MM.1S (cell line): ENCODE results near the gene ITGA11.

Experiments used
- CTCF ChIP-seq: fragments of 300-600 bp; sonication (generic); IDR thresholded peaks from 2 replicates; pipeline ENCODE4 v1.5.1; 2016; ENCODE audit warnings: antibody characterized with exemption, low read length, mixed read lengths
- EZH2 ChIP-seq: fragments of 300-600 bp; sonication (generic); optimal IDR thresholded peaks from 2 replicates; pipeline ENCODE3; 2017; ENCODE audit warnings: low read depth, mild to moderate bottlenecking, antibody characterized with exemption, low read length, mixed read lengths
- EZH2phosphoT487 ChIP-seq: fragments of 300-600 bp; sonication (generic); IDR thresholded peaks from 2 replicates; pipeline ENCODE4 v1.6.1; 2018; ENCODE audit warnings: antibody characterized with exemption, low read length

GRCh38 chr15:68419301-68420175 is 12.4 kb downstream of the ITGA11 start:
- TF ChIP-seq CTCF (no peak), EZH2 (no peak), EZH2phosphoT487 (no peak)
